Ovary (tissue), 3 donors: Measurements from ENCODE around the gene UBE3C.

Experiments used
- EP300 ChIP-seq: sonication (generic); formaldehyde crosslinking; IDR thresholded peaks from one replicate; pipeline ENCODE4 v1.6.1; 2017; ENCODE audit warnings: antibody characterized with exemption
- POLR2A ChIP-seq: fragments of 450-650 bp; IDR thresholded peaks from one replicate; pipeline ENCODE4 v1.6.1; 2017; ENCODE audit warnings: antibody characterized with exemption, mild to moderate bottlenecking, moderate library complexity
- TF ChIP-seq, protein P1 (sequence below), 3 donors: fragments of 450-650 bp in 2 of 3; fragments of 200-600 bp in 1 of 3; IDR thresholded peaks; one replicate each; pipeline versions ENCODE4 v1.5.1 to v1.8.0; 2016 to 2022; ENCODE audit warnings: antibody characterized with exemption in 3 of 3, mild to moderate bottlenecking in 1 of 3
- donor health status: DM: no; HTN: no; CAD: no.

DNA sequence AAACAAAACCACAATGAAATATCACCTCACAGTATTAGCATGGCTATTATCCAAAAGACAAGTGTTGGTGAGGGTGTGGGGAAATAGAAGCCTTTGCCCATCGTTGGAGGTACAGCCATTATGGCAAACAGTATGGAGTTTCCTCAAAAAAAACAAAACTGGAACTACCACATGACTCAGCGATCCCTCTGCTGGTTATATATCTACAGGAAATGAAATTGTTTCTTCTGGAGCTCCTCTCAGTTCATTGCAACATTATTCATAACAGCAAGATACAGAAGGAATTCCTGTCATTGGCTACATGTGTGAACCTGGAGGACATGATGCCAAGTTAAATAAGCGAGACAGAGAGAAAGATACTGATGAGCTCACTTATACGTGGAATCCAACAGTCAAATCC lies 2.4 kb upstream of the UBE3C start:
- TF ChIP-seq, protein P1, sequence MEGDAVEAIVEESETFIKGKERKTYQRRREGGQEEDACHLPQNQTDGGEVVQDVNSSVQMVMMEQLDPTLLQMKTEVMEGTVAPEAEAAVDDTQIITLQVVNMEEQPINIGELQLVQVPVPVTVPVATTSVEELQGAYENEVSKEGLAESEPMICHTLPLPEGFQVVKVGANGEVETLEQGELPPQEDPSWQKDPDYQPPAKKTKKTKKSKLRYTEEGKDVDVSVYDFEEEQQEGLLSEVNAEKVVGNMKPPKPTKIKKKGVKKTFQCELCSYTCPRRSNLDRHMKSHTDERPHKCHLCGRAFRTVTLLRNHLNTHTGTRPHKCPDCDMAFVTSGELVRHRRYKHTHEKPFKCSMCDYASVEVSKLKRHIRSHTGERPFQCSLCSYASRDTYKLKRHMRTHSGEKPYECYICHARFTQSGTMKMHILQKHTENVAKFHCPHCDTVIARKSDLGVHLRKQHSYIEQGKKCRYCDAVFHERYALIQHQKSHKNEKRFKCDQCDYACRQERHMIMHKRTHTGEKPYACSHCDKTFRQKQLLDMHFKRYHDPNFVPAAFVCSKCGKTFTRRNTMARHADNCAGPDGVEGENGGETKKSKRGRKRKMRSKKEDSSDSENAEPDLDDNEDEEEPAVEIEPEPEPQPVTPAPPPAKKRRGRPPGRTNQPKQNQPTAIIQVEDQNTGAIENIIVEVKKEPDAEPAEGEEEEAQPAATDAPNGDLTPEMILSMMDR (IDR thresholded peaks at IDR 0.05), result no peak
- TF ChIP-seq POLR2A (no peak), EP300 (no peak)
